Ovary (tissue), 9 donors: ENCODE results near the gene ETS1. TPM values are rescaled to one million over a fixed set of nuclear protein-coding genes. Genes with fewer than 3 reads are reported as not detected.

Source experiments
- DNase-seq, 5 donors: peaks; one replicate each; pipeline ENCODE4 v3.0.0-alpha.2; 2019 to 2020
- H3K27ac ChIP-seq, 2 donors: fragments of 200-600 bp; one replicate each; pipeline versions ENCODE4 v1.5.1 to v1.8.0; 2019 to 2022
- H3K27me3 ChIP-seq: fragments of 200-600 bp; one replicate; pipeline ENCODE4 v1.8.0; 2022
- H3K36me3 ChIP-seq: fragments of 200-600 bp; sonication (generic); one replicate; pipeline ENCODE4 v1.5.1; 2019
- H3K4me1 ChIP-seq: one replicate; pipeline ENCODE4 v1.8.1; 2013; ENCODE audit warnings: mild to moderate bottlenecking, moderate library complexity; ENCODE audit not compliant: insufficient read depth
- H3K4me3 ChIP-seq: fragments of 200-600 bp; sonication (generic); one replicate; pipeline ENCODE4 v1.5.1; 2017
- H3K9me3 ChIP-seq, 2 donors: fragments of 200-600 bp in 1 of 2; sonication (generic) in 1 of 2; one replicate each; pipeline versions ENCODE4 v1.5.1 to v1.8.1; 2013 to 2019; ENCODE audit warnings: mild to moderate bottlenecking in 1 of 2, moderate library complexity in 1 of 2
- EP300 ChIP-seq: sonication (generic); formaldehyde crosslinking; IDR thresholded peaks from one replicate; pipeline ENCODE4 v1.6.1; 2017; ENCODE audit warnings: antibody characterized with exemption
- POLR2A ChIP-seq: fragments of 450-650 bp; IDR thresholded peaks from one replicate; pipeline ENCODE4 v1.6.1; 2017; ENCODE audit warnings: antibody characterized with exemption, mild to moderate bottlenecking, moderate library complexity
- WGBS, 3 donors: extraction: QIAGEN DNeasy Blood & Tissue Kit in 1 of 3; methylation state at CpG; one replicate each; pipeline versions ENCODE4 v1.1.5 to v1.1.7; 2013 to 2017; 5-methylcytosine and 5-hydroxymethylcytosine counted together
- intact Hi-C, 4 donors: fragments of 100-400 bp; cut with DNase I; formaldehyde crosslinking; loops; one replicate each; pipeline versions ENCODE4 v1.11.0 to v1.15.1; 2022 to 2023
- polyA plus RNA-seq, 2 donors: library from polyadenylated mRNA; stranded (reverse); fragments of 200-250 nt in 1 of 2; fragments of 350-450 nt in 1 of 2; fragmentation: Illumina TruSeq in 1 of 2; extraction: RNeasy Lipid Tissue Mini Kit (QIAGEN cat#74804) in 1 of 2; gene quantifications; one replicate each; pipeline ENCODE4 v1.2.3, GENCODE V29; 2013 to 2014
- total RNA-seq, 7 donors: library from RNA; depleted of rRNA in 2 of 7; stranded (reverse); fragments of >200 nt in 2 of 7; fragmentation: NEBNext Ultra II Directional in 3 of 7; extraction: Animal tissue kit (Norgen Biotek cat#: 25700) in 3 of 7; gene quantifications; one replicate each; pipeline versions ENCODE4 v1.1.0 to v1.2.4, GENCODE V29; 2016 to 2023
- TF ChIP-seq, protein P1 (sequence below), 3 donors: fragments of 450-650 bp in 2 of 3; fragments of 200-600 bp in 1 of 3; IDR thresholded peaks; one replicate each; pipeline versions ENCODE4 v1.5.1 to v1.8.0; 2016 to 2022; ENCODE audit warnings: antibody characterized with exemption in 3 of 3, mild to moderate bottlenecking in 1 of 3
- donor health status: DM: no; HTN: no; CAD: no; lungs with moderate emphysema.
- donor health status: DM: no; HTN: no; CAD: no.
- donor health status: Bipolar disorder and iron deficiency.
- donor health status: DM: yes; HTN: yes; CAD: no.
- donor health status: DM: no; HTN: no; CAD: no.
- donor health status: DM: yes; HTN: yes; CAD: no.

Gene ETS1
- total and polyA plus RNA-seq, 9 donors = 24.4 to 68.0 (median 40.4) TPM

- H3K27ac ChIP-seq = no peak overlapping the region
- WGBS, 3 donors = 53 to 69% (median 61%) methylated on average over 4 of the region's 4 CpGs
- H3K9me3 ChIP-seq = no peaks in the 10 kb centered on the region
- H3K4me1 ChIP-seq = peaks cover 14% of the 10 kb centered on the region
- no peak for DNase-seq
- no peaks in the 10 kb centered on the region for H3K27me3 ChIP-seq
- no peak overlapping the region for H3K4me3 ChIP-seq
- H3K36me3 ChIP-seq = no peaks in the 10 kb centered on the region
- intact Hi-C loops = no loop called here
- TF ChIP-seq, protein P1, sequence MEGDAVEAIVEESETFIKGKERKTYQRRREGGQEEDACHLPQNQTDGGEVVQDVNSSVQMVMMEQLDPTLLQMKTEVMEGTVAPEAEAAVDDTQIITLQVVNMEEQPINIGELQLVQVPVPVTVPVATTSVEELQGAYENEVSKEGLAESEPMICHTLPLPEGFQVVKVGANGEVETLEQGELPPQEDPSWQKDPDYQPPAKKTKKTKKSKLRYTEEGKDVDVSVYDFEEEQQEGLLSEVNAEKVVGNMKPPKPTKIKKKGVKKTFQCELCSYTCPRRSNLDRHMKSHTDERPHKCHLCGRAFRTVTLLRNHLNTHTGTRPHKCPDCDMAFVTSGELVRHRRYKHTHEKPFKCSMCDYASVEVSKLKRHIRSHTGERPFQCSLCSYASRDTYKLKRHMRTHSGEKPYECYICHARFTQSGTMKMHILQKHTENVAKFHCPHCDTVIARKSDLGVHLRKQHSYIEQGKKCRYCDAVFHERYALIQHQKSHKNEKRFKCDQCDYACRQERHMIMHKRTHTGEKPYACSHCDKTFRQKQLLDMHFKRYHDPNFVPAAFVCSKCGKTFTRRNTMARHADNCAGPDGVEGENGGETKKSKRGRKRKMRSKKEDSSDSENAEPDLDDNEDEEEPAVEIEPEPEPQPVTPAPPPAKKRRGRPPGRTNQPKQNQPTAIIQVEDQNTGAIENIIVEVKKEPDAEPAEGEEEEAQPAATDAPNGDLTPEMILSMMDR (IDR thresholded peaks at IDR 0.05) = no peak
- TF ChIP-seq POLR2A (no peak), EP300 (no peak)
Observed at GRCh38 chr11:128420951-128421350, 166.4 kb downstream of the ETS1 start.

- H3K27me3 ChIP-seq = no peaks in the 10 kb centered on the region
- no peak for TF ChIP-seq EP300
- TF ChIP-seq, protein P1 (IDR thresholded peaks at IDR 0.05) = no peak
- TF ChIP-seq POLR2A = no peak
- H3K27ac ChIP-seq = no peak overlapping the region
- intact Hi-C loops = no loop called here
- H3K4me3 ChIP-seq = no peak overlapping the region
- no peaks in the 10 kb centered on the region for H3K36me3 ChIP-seq
- peaks cover 12% of the 10 kb centered on the region for H3K4me1 ChIP-seq
- WGBS, 3 donors = 56 to 64% (median 61%) methylated on average over 4 of the region's 4 CpGs
- H3K9me3 ChIP-seq = no peaks in the 10 kb centered on the region
- DNase-seq = no peak
Observed at GRCh38 chr11:128420265-128420664, 167.1 kb downstream of the ETS1 start.

- Histone ChIP-seq H3K36me3 (no peaks in the 10 kb centered on the region), H3K27me3 (no peaks in the 10 kb centered on the region), H3K27ac (no peak overlapping the region), H3K4me1 (peaks cover 3% of the 10 kb centered on the region), H3K4me3 (no peak overlapping the region), H3K9me3 (no peaks in the 10 kb centered on the region)
- intact Hi-C loops = no loop called here
- WGBS, 3 donors = 90 to 93% (median 90%) methylated on average over 7 of the region's 7 CpGs
- TF ChIP-seq EP300 (no peak), POLR2A (no peak)
- TF ChIP-seq, protein P1 (IDR thresholded peaks at IDR 0.05) = no peak
- no peak for DNase-seq
Observed at GRCh38 chr11:128419012-128419767, 168.2 kb downstream of the ETS1 start.

DNA sequence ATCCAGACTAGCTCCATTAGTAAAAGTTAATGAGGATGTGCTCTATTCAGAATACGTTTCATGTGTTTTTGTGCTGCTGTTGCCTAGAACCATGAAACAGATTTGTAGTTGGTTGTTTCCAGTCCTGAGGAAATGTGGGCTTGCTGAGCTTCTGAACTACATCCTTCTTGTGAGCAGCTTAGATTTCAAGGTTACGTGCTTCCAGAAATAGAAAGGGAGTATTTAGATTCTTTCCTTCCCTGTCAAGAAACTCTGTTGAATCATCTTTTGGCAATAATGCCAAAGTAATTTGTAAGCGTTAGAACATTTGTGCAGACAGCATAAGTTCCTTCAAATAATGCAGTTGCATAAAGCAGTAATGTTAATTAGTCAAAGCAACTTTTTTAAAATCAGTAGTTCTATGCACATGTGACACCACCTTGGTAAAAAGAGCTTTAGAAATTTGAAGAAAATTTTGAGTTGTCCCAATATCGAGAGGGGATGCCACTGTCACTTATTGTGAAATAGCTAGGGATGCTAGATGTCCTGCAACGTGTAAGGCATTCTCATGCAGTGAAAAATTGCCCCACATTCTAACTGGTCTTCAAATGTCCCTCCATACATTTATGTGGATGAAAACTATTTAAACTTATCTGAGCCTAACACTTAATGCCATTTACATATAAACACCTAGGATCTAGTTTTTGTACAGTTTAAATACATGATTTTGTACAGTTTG, 169.6 kb downstream of the ETS1 start:
- Histone ChIP-seq H3K27ac (peak overlapping the region in 1 of 2 donors; percentile 27), H3K4me1 (peaks cover 2% of the 10 kb centered on the region), H3K36me3 (no peaks in the 10 kb centered on the region), H3K9me3 (no peaks in the 10 kb centered on the region), H3K27me3 (no peaks in the 10 kb centered on the region), H3K4me3 (no peak overlapping the region)
- WGBS, 3 donors = 13 to 20% (median 14%) methylated on average over 5 of the region's 5 CpGs
- TF ChIP-seq EP300 (no peak), POLR2A (no peak)
- TF ChIP-seq, protein P1 (IDR thresholded peaks at IDR 0.05) = no peak
- intact Hi-C loops = no loop called here
- peak in 1 of 5 donors; percentile 41 for DNase-seq
